ENCODE data around the gene MAP7D3. TPM values are rescaled to one million over a fixed set of nuclear protein-coding genes. Genes with fewer than 3 reads are reported as not detected.

The MAP7D3 gene
- total RNA-seq, 1 experiment from 2014 or later: 18.0 TPM

DNA sequence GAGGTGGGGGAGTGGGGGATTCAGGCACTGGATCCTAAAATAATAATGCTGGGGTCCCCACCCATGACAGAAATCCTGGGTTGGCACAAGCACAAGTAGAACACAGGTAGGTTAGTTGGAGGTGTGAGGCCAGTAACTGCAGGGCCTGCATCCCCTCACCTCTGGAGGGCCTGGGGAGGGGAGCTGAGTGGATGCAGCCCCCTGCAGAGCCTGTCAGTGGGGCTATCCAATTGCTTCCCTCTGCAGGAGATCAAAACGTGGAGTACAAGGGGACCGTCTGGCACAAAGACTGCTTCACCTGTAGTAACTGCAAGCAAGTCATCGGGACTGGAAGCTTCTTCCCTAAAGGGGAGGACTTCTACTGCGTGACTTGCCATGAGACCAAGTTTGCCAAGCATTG, 43.7 kb downstream of the MAP7D3 start:
- CTCF ChIA-PET: interaction anchor here (0.5 to 0.8 kb wide), 3 partner anchors 42 to 1234 kb away, joined by 3 read pairs; no protein-coding TSS in a partner anchor

DNA sequence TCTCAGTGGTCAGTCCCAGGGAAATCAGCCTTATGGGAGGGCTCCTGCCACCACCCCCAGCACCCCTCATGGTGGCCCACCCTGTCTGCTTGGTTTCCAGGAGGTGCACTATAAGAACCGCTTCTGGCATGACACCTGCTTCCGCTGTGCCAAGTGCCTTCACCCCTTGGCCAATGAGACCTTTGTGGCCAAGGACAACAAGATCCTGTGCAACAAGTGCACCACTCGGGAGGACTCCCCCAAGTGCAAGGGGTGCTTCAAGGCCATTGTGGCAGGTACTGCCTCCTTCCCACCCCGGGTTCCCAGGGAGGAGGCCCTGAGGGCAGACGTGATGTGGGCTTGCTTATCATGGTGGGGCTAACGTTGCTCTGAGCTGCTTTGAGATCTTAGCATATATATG, 44.3 kb downstream of the MAP7D3 start:
- no peak for DNase-seq (ENCODE audit: unreplicated experiment)
- Mint-ChIP-seq H3K27me3 (ENCODE audit: insufficient read depth, unreplicated experiment) (peaks cover 77% of the 10 kb centered on the region), H3K27ac (ENCODE audit: low read depth, unreplicated experiment) (no peak overlapping the region), H3K4me1 (ENCODE audit: insufficient read depth, unreplicated experiment) (peaks cover 9% of the 10 kb centered on the region), H3K9me3 (ENCODE audit: unreplicated experiment) (no peaks in the 10 kb centered on the region), H3K36me3 (ENCODE audit: insufficient read depth, unreplicated experiment) (no peaks in the 10 kb centered on the region), H3K4me3 (ENCODE audit: unreplicated experiment) (no peak overlapping the region)
- ChIA-PET CTCF (interaction anchor here (0.5 to 0.8 kb wide), 2 partner anchors 41 to 1234 kb away, joined by 3 read pairs; no protein-coding TSS in a partner anchor), POLR2A (no interaction called here)
- intact Hi-C loops (cut with micrococcal nuclease): no loop called here
- no TSS peak for BruUV-seq (replicated peaks)
- TF ChIP-seq, protein P1, sequence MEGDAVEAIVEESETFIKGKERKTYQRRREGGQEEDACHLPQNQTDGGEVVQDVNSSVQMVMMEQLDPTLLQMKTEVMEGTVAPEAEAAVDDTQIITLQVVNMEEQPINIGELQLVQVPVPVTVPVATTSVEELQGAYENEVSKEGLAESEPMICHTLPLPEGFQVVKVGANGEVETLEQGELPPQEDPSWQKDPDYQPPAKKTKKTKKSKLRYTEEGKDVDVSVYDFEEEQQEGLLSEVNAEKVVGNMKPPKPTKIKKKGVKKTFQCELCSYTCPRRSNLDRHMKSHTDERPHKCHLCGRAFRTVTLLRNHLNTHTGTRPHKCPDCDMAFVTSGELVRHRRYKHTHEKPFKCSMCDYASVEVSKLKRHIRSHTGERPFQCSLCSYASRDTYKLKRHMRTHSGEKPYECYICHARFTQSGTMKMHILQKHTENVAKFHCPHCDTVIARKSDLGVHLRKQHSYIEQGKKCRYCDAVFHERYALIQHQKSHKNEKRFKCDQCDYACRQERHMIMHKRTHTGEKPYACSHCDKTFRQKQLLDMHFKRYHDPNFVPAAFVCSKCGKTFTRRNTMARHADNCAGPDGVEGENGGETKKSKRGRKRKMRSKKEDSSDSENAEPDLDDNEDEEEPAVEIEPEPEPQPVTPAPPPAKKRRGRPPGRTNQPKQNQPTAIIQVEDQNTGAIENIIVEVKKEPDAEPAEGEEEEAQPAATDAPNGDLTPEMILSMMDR (IDR thresholded peaks at IDR 0.05; ENCODE audit: unreplicated experiment): no peak

More for the DNA sequence above, 43.7 kb downstream of the MAP7D3 start:
- no TSS peak for BruUV-seq (replicated peaks)
- Mint-ChIP-seq H3K36me3 (ENCODE audit: insufficient read depth, unreplicated experiment) (no peaks in the 10 kb centered on the region), H3K9me3 (ENCODE audit: unreplicated experiment) (no peaks in the 10 kb centered on the region), H3K4me3 (ENCODE audit: unreplicated experiment) (no peak overlapping the region), H3K27me3 (ENCODE audit: insufficient read depth, unreplicated experiment) (peaks cover 77% of the 10 kb centered on the region), H3K27ac (ENCODE audit: low read depth, unreplicated experiment) (no peak overlapping the region), H3K4me1 (ENCODE audit: insufficient read depth, unreplicated experiment) (peaks cover 9% of the 10 kb centered on the region)
- DNase-seq (ENCODE audit: unreplicated experiment): no peak
- POLR2A ChIA-PET: interaction anchor here (0.6 kb wide), 1 partner anchor 45 kb away, joined by 4 read pairs; no protein-coding TSS in a partner anchor
- intact Hi-C loops (cut with micrococcal nuclease): no loop called here
- TF ChIP-seq, protein P1 (IDR thresholded peaks at IDR 0.05; ENCODE audit: unreplicated experiment): no peak

DNA sequence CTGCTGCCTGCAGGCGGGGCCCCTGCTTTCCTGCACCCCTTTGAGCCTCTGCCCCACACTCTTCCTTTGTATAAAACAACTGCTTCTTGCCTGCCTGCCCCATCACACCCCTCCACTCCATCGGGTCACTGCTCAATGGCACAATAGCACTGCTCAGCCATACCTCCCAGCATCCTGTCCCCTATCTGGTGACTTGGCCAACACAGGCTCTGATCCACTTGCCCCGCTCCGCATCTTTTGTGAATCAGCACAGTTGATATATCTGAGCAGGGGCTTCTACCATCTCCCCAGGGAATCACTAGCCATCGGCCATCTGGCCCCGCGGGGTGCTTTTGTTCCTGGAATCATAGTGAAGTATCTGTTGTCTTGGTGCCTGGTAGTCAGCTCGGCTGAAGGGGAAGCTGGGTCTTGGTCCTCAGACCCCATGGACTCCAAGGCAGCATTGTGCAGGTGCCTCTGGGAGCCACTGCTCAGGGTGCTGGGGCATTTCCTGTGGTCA, 45.3 kb downstream of the MAP7D3 start:
- ChIA-PET CTCF (interaction anchor here (0.5 to 4.2 kb wide), 3 partner anchors 9 to 177 kb away, joined by 3 to 20 read pairs (median 3); no protein-coding TSS in a partner anchor), POLR2A (interaction anchor here (1.1 kb wide), 1 partner anchor 16 kb away, joined by 3 read pairs; no protein-coding TSS in a partner anchor)
- H3K4me1 Mint-ChIP-seq (ENCODE audit: insufficient read depth, unreplicated experiment): peaks cover 9% of the 10 kb centered on the region
- H3K27me3 Mint-ChIP-seq (ENCODE audit: insufficient read depth, unreplicated experiment): peaks cover 82% of the 10 kb centered on the region
- no peaks in the 10 kb centered on the region for H3K36me3 Mint-ChIP-seq (ENCODE audit: insufficient read depth, unreplicated experiment)
- no peak overlapping the region for H3K4me3 Mint-ChIP-seq (ENCODE audit: unreplicated experiment)
- H3K27ac Mint-ChIP-seq (ENCODE audit: low read depth, unreplicated experiment): no peak overlapping the region
- TF ChIP-seq, protein P1 (IDR thresholded peaks at IDR 0.05; ENCODE audit: unreplicated experiment): no peak
- no peak for DNase-seq (ENCODE audit: unreplicated experiment)
- intact Hi-C loops (cut with micrococcal nuclease): no loop called here
- no TSS peak for BruUV-seq (replicated peaks)
- no peaks in the 10 kb centered on the region for H3K9me3 Mint-ChIP-seq (ENCODE audit: unreplicated experiment)

DNA sequence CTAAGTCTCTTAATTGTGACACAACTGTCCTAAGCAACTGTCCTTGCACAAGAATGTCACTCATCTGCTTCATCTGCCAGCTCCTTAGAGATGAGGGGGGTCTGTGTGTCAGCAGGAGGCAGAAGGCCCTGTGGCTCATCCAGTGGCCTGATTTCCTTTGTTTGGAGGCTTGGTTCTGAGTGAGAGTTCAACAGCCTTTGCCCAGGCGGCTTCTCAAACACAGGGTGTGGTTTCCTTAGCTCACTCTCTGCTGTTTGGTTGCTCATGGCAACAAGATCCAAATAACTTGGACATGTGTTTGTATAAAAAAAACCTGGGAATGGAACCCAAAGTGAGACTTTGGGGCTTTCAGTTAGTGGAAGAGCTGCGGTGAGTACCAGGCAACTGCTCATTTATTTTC, 46.6 kb downstream of the MAP7D3 start:
- TF ChIP-seq, protein P1 (IDR thresholded peaks at IDR 0.05; ENCODE audit: unreplicated experiment): no peak
- ChIA-PET CTCF (interaction anchor here (0.5 to 4.2 kb wide), 5 partner anchors 12 to 492 kb away, joined by 3 to 20 read pairs (median 3); no protein-coding TSS in a partner anchor), POLR2A (no interaction called here)
- peaks cover 81% of the 10 kb centered on the region for H3K27me3 Mint-ChIP-seq (ENCODE audit: insufficient read depth, unreplicated experiment)
- H3K4me1 Mint-ChIP-seq (ENCODE audit: insufficient read depth, unreplicated experiment): peaks cover 9% of the 10 kb centered on the region
- peak overlapping the region; percentile 54 for H3K27ac Mint-ChIP-seq (ENCODE audit: low read depth, unreplicated experiment)
- no TSS peak for BruUV-seq (replicated peaks)
- H3K4me3 Mint-ChIP-seq (ENCODE audit: unreplicated experiment): no peak overlapping the region
- H3K36me3 Mint-ChIP-seq (ENCODE audit: insufficient read depth, unreplicated experiment): no peaks in the 10 kb centered on the region
- intact Hi-C loops (cut with micrococcal nuclease): no loop called here
- peak; percentile 34 for DNase-seq (ENCODE audit: unreplicated experiment)
- no peaks in the 10 kb centered on the region for H3K9me3 Mint-ChIP-seq (ENCODE audit: unreplicated experiment)
